Superior temporal gyrus (tissue), 1 donor: Measurements from ENCODE around the gene COL11A1.
"Not testable (repeated sequence)": the region's sequence is repeated elsewhere in the genome, so short reads cannot be mapped to it uniquely, and the experiment has no call there.

Experiments used
- DNase-seq: peaks from one replicate; pipeline ENCODE4 v3.0.0-alpha.2; 2016; ENCODE audit errors: extremely low spot score

The COL11A1 gene

DNA sequence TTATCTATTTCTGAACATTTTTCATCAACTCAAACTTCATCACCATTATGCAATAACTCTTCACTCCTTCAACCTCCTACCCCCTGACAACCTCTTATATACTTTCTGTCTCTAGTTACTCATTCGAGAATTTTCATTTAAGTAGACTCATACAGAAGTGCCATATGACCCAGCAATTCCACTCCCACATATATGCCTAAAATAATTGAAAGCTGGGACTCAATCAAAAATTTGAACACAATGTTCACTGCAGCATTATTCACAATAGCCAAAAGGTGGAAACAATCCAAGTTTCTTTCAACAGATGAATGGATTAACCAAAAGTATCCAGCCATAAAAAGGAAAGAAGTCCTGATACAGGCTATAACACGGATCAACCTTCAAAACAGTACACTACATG, 24.1 kb downstream of the COL11A1 start:
- DNase-seq, result no peak

GRCh38 chr1:103075316-103076000, 32.9 kb downstream of the COL11A1 start:
- DNase-seq, result no peak

GRCh38 chr1:103074224-103074623, 34.1 kb downstream of the COL11A1 start:
- DNase-seq, result peak; percentile 68

GRCh38 chr1:103069201-103069600, 39.1 kb downstream of the COL11A1 start:
- no peak for DNase-seq

- no peak for DNase-seq
These were observed 44.4 kb downstream of the COL11A1 start for GRCh38 chr1:103063921-103064320.

- no peak for DNase-seq
These were observed 49.9 kb downstream of the COL11A1 start for GRCh38 chr1:103058391-103058790.

- no peak for DNase-seq
These were observed 51.9 kb downstream of the COL11A1 start for GRCh38 chr1:103056423-103056822.

DNA sequence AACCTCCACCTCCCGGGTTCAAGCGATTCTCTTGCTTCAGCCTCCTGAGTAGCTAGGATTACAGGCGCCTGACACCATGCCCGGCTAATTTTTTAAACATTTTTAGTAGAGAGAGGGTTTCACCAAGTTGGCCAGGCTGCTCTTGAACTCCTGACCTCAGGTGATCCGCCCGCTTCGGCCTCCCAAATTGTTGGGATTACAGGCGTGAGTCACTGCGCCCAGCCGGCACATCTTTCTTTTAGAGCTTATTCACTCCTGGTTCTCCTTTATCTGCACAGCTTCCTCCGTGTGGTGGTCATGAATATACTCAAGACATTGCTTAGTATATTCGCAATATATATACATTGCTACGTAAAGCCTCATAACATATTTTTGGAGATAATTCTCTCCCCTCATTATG, 80.2 kb downstream of the COL11A1 start:
- not testable (repeated sequence) for DNase-seq

GRCh38 chr1:103025858-103026409, 82.4 kb downstream of the COL11A1 start:
- no peak for DNase-seq

GRCh38 chr1:103024051-103024450, 84.3 kb downstream of the COL11A1 start:
- no peak for DNase-seq

- no peak for DNase-seq
These were observed 106.3 kb downstream of the COL11A1 start for GRCh38 chr1:103002005-103002404.

DNA sequence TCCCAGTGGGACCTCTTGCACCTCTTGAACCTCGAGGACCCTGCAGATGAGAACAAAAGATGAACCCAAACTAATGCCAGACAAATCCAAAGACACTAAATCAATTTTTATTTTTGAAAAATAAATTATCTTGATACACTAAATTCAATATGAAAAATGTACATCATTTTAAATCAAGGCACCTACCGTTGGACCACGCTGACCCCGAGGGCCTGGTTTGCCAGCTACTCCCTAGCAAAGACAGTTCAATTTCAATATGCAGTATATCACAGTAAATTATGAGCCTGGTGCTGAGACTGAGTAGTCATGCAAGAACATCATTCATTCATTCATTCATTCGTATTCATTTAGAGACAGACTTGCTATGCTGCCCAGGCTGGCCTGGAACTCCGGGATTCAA, 129.4 kb downstream of the COL11A1 start:
- no peak for DNase-seq

DNA sequence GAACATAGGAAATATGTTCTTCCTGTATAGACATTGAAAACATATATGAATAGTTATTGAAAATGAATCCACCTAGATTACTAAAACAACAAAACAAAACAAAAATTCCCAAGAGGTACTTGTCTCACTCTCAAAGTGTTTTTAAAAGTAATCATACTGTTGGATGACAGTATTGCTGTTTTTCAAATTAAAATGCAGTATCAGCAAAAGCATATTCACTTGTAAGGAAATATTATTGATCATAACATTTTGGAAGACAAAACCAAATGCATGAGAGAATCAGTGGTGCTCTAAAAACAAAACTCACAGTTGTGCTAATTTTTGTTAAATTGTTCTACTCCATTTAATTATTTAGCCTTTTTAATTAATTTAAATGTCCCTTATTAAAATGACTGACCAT, 131.0 kb downstream of the COL11A1 start:
- no peak for DNase-seq

DNA sequence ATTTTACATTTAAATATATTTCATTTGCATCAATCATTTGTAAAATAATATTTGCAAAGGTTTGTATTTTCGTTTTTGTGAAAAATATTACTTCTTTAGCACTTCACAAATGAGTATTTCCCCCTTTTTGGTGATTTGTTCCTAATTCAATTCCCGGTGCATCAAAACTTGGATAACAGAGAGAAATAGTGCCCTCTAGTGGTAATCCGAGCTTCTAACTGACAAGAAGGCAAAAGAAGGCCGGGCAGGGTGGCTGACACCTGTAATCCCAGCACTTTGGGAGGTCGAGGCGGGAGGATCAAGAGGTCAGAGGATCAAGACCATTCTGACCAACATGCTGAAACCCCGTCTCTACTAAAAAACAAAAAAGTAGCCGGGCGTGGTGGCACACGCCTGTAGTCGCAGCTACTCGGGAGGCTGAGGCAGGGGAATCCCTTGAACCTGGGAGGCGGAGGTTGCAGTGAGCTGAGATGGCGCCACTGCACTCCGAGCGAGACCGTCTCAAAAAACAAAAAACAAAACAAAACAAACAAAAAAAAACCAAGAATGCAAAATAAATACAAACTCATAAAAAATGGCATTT, 137.7 kb downstream of the COL11A1 start:
- DNase-seq, result peak; percentile 75

GRCh38 chr1:102967786-102968185, 140.5 kb downstream of the COL11A1 start:
- DNase-seq, result no peak

GRCh38 chr1:102961549-102961948, 146.8 kb downstream of the COL11A1 start:
- no peak for DNase-seq

GRCh38 chr1:102954576-102954975, 153.7 kb downstream of the COL11A1 start:
- no peak for DNase-seq

GRCh38 chr1:102952400-102952799, 155.9 kb downstream of the COL11A1 start:
- DNase-seq, result no peak

- no peak for DNase-seq
These were observed 166.0 kb downstream of the COL11A1 start for GRCh38 chr1:102942324-102942723.

DNA sequence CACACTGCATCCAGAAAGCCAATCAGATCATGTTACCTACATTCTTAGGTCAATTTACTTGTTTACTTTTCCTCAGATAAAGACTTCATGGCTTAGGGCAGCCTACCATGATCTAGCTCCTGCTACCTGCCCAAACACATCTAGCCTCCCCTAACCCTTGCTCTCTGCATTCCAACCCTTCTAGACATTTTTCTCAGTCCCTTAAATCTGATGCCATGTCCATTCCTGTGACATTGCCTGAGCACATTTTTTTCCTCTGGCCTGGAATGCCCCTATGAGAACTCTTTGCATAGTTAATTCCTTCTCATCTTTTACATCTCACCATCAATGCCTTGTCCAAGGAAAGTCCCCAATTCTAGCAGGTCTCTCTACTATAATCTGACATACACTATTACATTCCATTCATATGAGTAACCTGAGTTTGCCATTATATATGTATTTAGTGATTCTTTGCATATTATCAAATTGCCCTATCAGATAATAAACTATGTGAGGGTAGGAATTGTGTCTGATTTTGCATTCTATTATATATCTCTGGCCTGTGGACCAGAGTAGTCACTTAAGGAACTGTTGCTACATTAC, 166.9 kb downstream of the COL11A1 start:
- no peak for DNase-seq

DNA sequence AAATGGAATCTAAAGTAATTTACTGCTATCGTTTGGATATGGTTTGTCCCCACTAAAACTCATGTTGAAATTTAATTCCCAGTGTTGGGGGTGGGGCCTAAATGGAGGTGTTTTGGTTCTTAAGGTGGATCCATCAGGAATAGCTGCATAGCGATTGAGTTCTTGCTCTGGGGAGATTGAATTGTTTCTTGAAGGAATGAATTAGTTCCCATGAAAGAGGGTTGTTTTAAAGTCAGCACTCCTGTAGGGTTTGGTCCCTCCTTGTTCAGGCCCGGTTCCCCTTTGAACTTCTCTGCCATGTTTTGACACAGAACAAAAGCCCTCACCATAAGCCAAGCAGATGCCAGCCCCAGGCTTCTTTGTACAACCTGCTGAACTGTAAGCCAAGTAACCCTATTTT, 170.9 kb downstream of the COL11A1 start:
- no peak for DNase-seq

- not testable (repeated sequence) for DNase-seq
These were observed 175.0 kb downstream of the COL11A1 start for GRCh38 chr1:102933362-102933761.

- no peak for DNase-seq
These were observed 188.7 kb downstream of the COL11A1 start for GRCh38 chr1:102919659-102920058.
